ENCODE results near the gene TMC5. TPM values are rescaled to one million over a fixed set of nuclear protein-coding genes. Genes with fewer than 3 reads are reported as not detected.
"Not testable (repeated sequence)": the region's sequence is repeated elsewhere in the genome, so short reads cannot be mapped to it uniquely, and the experiment has no call there.

Gene TMC5, protein sequence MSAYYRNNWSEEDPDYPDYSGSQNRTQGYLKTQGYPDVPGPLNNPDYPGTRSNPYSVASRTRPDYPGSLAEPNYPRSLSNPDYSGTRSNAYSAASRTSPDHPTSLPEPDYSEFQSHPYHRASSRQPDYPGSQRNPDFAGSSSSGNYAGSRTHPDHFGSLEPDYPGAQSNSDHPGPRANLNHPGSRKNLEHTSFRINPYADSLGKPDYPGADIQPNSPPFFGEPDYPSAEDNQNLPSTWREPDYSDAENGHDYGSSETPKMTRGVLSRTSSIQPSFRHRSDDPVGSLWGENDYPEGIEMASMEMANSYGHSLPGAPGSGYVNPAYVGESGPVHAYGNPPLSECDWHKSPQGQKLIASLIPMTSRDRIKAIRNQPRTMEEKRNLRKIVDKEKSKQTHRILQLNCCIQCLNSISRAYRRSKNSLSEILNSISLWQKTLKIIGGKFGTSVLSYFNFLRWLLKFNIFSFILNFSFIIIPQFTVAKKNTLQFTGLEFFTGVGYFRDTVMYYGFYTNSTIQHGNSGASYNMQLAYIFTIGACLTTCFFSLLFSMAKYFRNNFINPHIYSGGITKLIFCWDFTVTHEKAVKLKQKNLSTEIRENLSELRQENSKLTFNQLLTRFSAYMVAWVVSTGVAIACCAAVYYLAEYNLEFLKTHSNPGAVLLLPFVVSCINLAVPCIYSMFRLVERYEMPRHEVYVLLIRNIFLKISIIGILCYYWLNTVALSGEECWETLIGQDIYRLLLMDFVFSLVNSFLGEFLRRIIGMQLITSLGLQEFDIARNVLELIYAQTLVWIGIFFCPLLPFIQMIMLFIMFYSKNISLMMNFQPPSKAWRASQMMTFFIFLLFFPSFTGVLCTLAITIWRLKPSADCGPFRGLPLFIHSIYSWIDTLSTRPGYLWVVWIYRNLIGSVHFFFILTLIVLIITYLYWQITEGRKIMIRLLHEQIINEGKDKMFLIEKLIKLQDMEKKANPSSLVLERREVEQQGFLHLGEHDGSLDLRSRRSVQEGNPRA
- under 1 TPM; 0.26 to 0.81 (median 0.36) TPM for polyA plus RNA-seq (ENCODE audit: insufficient read length in 3 of 3)
- long read RNA-seq, donor 1: 0 reads
- long read RNA-seq, donor 2: 0 reads
- long read RNA-seq, donor 3: 0 reads
- long read RNA-seq, donor 4, partial matches to known transcripts: 10 of 30 reads
- long read RNA-seq, donor 4, other reads (novel, unspliced or antisense): 20 of 30 reads
- long read RNA-seq, donor 5: 0 reads
- long read RNA-seq, donor 6: 0 reads
- long read RNA-seq, donor 7, partial matches to known transcripts: 33 of 33 reads
- long read RNA-seq, donor 7, other reads (novel, unspliced or antisense): 0 of 33 reads
- long read RNA-seq, donor 8: 0 reads
- long read RNA-seq, donor 9: 0 reads
- long read RNA-seq, donor 10: 0 reads
- long read RNA-seq, donor 11: 0 reads
- long read RNA-seq, donor 12, partial matches to known transcripts: 63 of 69 reads
- long read RNA-seq, donor 12, other reads (novel, unspliced or antisense): 6 of 69 reads
- long read RNA-seq, donor 13: 0 reads
- long read RNA-seq, donor 14: 0 reads
- long read RNA-seq, donor 15: 0 reads
- long read RNA-seq, donor 16: 0 reads

GRCh38 chr16:19417640-19418039 lies at the start of gene TMC5:
TMC5 (plus strand) TSS chr16:19417883; CDS start chr16:19440039, 22,156 bp downstream.
- DNase-seq: no peak

DNA sequence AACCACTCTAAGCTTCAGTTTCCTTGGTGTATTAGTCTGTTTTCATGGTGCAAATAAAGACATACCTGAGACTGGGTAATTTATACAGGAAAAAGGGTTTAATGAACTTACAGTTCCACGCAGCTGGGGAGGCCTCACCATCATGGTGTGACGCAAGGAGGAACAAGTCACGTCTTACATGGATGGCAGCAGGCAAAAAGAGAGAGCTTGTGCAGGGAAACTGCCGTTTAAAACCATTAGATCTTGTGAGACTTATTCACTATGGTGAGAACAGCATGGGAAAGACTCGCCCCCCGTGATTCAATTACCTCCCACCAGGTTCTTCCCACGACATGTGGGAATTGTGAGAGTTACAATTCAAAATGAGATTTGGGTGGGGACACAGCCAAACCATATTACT lies 45.1 kb upstream of the TMC5 start:
- DNase-seq: not testable (repeated sequence)

DNA sequence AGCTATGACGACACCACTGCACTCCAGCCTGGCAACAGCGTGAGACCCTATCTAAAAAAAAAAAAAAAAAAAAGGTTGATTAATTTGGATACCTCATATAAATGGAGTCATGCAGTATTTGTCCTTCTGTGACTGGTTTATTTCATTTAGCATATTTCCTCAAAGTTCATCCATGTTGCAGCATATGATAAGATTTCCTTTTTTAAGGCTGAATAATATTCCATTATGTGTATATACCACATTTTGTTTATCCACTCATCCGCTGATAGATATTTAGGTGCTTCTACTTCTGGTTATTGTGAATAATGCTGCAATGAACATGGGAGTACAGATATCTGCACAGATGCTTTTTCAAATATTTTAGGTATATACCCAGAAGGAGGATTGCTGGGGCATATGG lies 43.3 kb upstream of the TMC5 start:
- no peak for DNase-seq

DNA sequence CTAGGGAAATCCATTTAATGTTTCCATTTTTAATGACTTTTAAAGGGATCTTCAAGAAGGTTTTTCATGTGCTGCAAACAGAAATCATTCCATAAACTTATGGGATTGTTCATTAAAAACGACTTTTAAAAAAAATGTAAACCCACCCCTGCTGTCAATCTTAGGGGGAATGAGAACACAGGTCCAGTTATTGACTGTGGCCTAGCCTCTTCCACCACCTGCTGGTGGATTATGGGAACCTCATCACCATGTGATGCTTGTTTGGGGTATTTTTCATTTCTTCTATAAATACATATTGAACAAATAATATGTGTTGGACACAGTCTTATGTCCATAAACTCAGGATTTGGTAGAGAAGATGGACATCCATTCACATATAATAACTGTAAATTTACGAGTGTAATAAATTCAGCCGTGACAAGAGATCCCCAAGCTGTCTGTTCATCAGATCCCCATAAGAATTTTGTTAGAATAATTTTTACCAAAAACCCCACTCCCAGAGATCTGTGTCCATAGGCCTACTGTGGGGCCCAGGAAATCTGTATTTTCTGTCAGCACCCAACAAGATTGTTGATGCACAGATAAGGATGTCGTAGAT lies 42.0 kb upstream of the TMC5 start:
- peak; percentile 40 for DNase-seq

DNA sequence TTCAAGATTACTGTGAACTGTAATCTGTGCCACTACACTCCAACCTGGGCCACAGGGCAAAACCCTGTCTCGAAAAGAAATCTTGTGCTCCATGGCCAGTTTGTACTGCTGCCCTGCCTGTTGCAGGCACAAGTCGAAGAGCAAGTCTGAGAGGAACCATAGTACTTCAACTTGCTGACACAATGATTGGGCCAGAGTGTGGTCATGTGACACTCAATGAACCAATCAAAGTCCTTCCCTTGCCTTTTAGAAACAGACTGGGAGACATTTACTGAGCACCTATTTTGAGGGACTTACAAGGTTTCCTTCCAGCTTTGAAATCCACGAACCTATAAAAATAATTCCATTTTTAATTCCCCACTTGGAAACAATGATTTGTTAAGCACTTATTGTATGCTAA lies 39.8 kb upstream of the TMC5 start:
- DNase-seq: no peak

GRCh38 chr16:19378511-19378910 lies 39.2 kb upstream of the TMC5 start:
- DNase-seq: no peak

DNA sequence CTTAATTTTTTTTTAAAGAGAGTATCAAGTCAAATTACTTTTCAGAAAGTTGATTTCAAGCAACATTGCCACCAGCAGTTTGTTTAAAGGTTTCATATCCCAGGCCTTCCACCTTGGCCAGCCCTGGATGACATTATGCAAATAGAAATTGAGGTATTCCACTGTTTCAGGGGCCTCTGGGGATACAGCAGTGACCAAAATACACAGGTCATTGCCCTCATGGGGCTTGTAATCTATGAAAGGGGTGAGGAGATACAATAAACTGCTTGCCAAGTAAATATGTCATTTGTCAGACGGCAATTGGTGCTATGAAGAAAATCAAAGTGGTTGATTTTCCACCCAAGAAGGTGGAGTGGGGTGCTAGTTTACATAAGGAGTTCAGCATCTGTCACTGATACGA lies 37.8 kb upstream of the TMC5 start:
- DNase-seq: no peak

GRCh38 chr16:19380328-19380727 lies 37.4 kb upstream of the TMC5 start:
- no peak for DNase-seq

DNA sequence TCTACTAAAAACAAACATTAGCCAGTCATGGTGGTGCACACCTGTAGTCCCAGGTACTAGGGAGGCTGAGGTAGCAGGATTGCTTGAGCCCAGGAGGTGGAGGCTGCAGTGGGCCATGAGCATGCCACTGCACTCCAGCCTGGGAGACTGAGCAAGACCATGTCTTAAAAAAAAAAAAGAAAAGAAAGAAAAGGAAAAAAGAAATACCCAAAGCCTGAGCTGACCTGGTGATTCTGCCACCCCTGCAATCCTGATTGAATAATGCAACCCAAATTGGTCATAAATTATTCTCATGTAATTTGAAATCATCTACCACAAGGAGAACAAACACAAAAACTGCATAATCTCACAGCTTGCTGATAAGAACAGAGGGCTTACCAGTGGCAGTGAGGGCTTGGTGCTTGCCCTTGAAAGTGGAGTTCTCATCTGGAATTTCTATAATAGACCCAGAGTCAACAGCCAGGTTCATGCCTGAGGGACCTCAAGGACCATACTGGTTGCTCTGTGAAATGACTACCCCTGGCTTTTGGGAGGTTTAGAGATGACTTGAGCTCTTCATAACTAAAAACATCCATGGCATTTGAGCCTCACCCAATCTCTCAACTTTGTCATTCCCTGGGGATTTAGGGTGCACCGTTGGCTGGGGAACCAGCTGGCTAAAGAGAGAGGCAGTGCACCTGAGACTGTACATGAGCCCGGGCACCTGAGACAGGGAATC lies 35.4 kb upstream of the TMC5 start:
- no peak for DNase-seq

DNA sequence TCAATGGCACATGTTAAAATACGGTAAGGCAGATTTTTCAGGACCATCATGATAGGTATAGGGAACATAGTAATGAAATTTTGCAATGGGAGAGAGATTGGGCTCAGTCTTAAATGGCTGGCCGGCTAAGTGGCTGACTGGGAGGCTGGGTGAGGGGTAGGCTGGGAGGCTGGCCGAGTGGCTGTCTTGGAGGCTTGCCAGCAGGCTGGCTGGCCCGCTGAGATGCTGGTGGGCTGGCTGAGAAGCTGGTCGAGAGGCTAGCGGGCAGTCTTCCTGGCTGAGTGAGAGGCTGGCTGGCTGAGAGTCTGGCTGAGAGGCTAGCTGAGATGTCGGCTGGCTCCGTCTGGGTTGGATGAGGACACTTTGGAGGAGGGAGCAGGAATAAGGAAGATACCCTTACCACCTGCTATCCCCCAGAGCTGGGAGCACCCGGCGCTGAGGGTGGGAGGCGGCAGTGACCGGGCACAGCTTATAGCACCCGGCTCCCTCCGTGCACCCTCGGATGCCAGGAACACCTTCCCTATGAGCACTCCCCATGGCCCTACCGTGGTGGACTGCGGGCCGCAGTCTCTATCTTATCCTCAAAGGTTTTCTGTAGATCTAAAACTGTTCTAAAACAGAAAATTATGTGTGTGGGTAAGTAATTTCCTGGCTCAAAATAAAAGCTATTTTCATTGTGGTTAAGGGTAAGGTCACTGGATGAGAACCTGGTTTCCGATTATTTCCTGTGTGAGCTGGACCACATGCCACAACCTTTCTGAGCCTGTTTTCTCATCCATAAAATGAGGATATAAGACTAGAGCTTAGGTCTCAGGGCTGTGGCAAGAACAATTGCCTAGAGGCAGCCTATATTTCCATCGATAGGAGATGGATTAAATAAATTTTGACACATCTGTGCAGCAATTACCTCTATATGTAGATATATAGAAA lies 34.5 kb upstream of the TMC5 start:
- no peak for DNase-seq

DNA sequence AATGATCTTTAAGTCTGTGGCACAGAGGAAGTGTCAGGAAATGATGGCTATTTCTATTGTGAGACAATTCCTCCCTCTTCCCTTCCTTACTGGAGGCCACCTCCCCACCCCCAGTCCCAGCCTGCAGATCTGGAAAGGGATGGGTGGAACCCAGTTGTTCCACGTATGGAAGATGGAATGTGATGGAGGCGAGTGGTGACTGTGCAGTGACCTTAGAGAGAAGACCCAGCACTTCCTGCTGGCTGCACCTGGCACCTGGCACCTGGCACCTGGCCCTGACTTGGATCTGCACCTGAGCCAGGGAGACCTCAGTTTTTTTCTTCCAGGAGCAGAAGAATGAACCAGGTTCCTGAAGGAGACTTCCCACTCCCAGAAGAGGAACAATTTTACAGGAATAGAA lies 33.0 kb upstream of the TMC5 start:
- no peak for DNase-seq

DNA sequence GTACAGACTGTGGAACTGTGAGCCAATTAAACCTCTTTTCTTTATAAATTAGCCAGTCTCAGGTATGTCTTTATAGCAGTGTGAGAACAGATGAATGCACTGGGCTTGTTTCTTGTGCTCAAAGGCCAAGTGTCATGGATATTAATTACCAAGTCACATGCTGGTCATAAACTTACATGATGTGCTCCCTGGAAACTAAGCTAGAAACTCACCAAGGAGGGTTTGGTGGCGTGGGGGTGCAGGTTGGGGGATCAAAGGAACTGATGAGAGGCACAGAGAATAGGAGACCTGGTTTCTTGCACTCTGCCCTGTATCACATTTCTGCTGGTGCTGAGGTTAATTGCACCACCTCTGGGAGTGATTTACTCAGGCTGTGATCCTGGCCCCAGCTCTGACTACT lies 31.2 kb upstream of the TMC5 start:
- no peak for DNase-seq

DNA sequence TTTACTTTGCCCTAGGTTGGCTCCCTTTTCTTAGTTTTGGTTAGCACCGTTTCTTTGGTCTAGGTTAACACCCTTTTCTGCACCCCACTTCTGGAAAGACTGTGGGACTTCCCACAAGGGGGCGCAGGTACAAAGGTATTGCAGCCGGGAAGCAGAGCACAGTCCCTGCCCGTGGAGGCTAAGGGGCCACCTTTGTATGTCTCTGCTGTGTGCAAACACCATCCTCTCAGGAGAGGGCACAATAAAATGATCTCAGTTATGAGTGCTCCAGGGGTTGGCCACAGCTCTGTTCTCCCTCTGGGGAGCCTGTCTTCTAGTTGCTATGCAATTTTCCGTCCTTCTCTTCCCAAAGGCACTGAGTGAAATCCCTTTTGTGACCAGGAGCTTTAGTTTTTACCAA lies 28.4 kb upstream of the TMC5 start:
- DNase-seq: no peak

DNA sequence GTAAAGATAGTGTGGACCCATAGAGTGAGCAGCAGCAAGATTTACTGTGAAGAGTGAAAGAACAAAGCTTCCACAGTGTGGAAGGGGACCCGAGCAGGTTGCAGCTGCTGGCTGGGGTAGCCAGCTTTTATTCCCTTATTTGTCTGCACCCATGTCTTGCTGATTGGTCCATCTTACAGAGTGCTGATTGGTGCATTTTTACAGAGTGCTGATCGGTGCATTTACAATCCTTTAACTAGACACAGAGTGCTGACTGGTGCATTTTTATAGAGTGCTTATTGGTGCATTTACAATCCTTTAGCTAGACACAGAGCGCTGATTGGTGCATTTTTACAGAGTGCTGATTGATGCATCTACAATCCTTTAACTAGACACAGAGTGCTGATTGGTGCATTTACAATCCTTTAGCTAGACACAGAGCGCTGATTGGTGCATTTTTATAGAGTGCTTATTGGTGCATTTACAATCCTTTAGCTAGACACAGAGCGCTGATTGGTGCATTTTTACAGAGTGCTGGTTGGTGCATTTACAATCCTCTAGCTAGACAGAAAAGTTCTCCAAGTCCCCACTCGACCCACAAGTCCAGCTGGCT lies 26.4 kb upstream of the TMC5 start:
- not testable (repeated sequence) for DNase-seq

DNA sequence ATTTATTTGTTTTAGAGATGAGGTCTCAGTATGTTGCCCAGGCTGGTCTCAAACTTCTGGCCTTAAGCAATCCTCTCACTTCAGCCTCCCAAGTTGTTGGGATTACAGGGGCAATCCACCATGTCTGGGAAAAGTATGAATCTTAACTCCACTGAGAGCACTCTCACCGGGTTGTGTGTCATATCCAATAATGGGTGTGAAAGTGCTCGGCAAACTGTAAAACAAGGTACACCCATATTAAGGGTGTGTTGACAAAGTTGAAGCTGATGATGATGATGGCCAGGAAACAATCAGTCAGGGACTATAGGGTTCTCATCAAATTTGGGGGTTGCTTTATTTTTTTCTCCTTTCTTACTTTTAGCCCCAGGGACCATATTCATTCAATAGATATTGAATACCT lies 25.3 kb upstream of the TMC5 start:
- DNase-seq: no peak

DNA sequence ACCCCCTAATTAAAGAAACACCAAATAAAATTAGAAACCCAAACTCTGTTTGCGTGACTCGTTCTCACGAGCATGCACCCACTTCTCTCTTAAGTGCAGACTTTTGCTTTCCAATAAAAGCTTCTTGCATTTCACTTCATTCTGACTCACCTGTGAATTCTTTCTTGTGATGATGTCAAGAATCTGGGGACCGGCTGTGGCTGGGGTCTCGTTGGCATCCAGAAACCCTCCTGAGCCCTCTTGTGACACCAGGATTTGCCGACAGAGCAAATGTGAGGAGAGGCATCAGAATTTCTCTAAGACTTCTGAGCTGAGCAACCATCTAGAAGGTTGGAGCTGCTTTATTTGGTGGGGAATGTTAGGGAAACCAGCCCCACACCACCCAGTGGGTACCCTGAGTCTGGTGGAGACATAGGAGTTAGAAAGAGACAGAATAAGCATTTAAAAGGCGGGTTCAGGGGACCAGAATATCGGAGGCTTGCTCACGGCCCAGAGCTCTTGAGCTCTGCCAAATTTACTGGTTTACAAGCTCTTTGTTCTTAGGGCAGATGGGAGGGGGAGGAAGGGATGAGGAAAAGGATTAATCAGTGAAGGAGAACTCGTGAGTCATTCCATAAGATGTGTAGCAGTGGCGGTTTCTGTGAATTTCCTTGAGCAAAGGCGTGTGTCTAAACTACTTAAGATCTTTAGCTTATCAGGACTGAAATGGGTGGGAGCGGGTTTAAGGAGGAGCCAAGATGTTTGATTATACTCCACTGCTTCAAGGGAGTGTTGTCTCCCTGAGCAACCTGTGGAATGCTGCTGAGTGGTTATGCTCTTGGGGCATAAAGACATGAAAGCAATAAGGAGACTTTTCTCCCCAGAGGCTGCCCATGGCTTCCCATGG lies 24.2 kb upstream of the TMC5 start:
- no peak for DNase-seq

DNA sequence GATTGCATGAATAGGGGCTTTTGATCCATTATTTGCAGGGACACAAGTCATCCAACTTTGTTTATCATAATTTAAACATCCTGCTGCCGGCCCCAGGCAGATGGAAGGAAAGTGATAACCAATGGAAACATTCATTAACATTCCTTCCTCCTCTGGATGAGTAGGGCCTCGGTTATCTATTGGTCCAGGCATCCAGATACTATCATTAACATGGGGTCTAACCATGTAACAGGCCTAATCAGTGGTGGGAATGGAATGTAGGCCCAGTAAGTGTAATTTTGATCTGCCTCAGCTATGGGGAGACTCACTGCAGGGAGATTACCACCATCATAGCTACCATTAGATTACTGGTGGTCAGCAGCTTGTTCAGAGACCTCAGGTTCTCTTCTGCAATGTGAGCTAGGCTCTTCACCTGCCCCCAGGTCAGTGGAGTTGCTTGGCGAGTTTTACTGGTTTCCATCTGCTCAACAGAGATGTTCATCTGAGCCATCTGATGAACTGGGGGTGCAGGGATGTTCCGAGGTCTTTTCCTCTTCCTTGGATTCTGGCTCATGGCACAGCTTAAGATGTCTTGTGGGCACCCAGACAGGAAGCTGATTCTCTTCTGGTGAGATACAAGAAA lies 21.9 kb upstream of the TMC5 start:
- DNase-seq: not testable (repeated sequence)
